ENCODE measurements around the gene GGT5. TPM values are rescaled to one million over a fixed set of nuclear protein-coding genes. Genes with fewer than 3 reads are reported as not detected.
"Not testable (repeated sequence)": the region's sequence is repeated elsewhere in the genome, so short reads cannot be mapped to it uniquely, and the experiment has no call there.

The GGT5 gene
- total RNA-seq, 1 experiment from 2014 or later, result not detected

- not testable (repeated sequence) for DNase-seq (ENCODE audit: low read depth)
Observed at GRCh38 chr22:24263479-24263878, 18.6 kb upstream of the GGT5 start.

GRCh38 chr22:24262185-24262749 lies 17.4 kb upstream of the GGT5 start:
- not testable (repeated sequence) for DNase-seq (ENCODE audit: low read depth)

- DNase-seq (ENCODE audit: low read depth), result peak; percentile 77
Observed at GRCh38 chr22:24259459-24259858, 14.6 kb upstream of the GGT5 start.

DNA sequence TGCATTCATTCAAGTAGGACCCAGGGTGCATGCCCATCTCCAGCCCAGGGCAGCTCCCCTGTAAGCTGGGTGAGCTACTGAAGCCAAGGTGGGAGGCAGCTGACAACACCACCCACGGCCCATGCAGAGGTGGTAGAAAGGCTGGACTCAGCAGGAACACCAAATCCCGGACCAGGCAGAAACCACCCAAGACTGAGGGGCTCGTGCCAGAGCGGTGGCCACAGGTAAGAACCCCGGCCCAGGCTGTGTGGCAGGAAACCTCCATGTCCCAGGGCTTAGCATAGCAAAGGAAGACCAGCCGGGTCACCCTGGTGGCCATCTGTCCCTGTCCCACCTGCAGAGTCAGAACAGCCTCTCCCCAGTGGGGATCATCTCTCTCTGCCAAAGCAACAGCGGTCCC lies 11.9 kb upstream of the GGT5 start:
- not testable (repeated sequence) for DNase-seq (ENCODE audit: low read depth)

GRCh38 chr22:24256136-24256535 lies 11.3 kb upstream of the GGT5 start:
- DNase-seq (ENCODE audit: low read depth), result not testable (repeated sequence)

GRCh38 chr22:24253126-24253525 lies 8.2 kb upstream of the GGT5 start:
- DNase-seq (ENCODE audit: low read depth), result not testable (repeated sequence)

GRCh38 chr22:24251286-24251685 lies 6.4 kb upstream of the GGT5 start:
- not testable (repeated sequence) for DNase-seq (ENCODE audit: low read depth)

GRCh38 chr22:24249413-24249812 lies 4.5 kb upstream of the GGT5 start:
- not testable (repeated sequence) for DNase-seq (ENCODE audit: low read depth)

- not testable (repeated sequence) for DNase-seq (ENCODE audit: low read depth)
Observed at GRCh38 chr22:24248611-24249010, 3.7 kb upstream of the GGT5 start.

DNA sequence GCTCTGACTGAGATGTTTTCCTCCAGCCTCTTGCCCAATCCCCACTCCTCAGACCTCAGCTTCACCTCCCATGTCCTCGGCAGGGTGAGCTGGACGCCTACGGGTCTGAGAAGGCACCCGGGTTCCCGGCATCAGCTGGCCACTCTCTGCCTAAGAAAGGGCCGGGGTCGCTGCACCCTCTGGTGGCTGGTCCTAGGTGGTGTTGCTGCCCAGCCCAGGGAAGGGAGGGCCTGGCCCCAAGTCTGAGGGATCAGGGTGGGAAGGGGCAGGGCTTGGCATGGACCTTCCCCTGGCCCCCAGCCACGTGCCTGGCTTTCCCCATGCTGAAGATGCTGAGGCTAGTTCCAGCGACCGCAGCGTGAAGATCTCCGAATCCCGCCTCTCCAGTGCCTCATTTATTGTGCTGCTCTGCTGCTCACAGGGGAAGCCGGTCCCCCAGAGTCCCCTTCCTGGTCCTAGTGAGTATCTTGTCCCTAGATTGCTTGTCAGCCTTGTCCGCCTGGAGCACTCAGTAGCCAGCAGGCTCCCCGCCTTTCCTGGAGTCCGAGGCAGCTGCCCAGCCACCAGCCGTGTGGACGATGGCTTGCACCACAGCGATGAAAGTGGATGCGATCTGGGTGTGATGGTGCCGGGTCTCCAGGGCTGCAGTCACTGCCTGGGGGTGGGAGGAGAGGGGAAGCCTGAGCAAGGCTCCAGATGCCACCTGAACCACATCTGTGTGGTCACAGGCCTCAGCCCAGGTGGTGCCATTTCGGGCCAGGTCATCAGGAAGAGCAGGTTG lies 2.9 kb upstream of the GGT5 start:
- peak; percentile 83 for DNase-seq (ENCODE audit: low read depth)

- DNase-seq (ENCODE audit: low read depth), result no peak
Observed at GRCh38 chr22:24247011-24247507, 2.2 kb upstream of the GGT5 start.

- DNase-seq (ENCODE audit: low read depth), result not testable (repeated sequence)
Observed at GRCh38 chr22:24245584-24246561, 991 bp upstream of the GGT5 start.

DNA sequence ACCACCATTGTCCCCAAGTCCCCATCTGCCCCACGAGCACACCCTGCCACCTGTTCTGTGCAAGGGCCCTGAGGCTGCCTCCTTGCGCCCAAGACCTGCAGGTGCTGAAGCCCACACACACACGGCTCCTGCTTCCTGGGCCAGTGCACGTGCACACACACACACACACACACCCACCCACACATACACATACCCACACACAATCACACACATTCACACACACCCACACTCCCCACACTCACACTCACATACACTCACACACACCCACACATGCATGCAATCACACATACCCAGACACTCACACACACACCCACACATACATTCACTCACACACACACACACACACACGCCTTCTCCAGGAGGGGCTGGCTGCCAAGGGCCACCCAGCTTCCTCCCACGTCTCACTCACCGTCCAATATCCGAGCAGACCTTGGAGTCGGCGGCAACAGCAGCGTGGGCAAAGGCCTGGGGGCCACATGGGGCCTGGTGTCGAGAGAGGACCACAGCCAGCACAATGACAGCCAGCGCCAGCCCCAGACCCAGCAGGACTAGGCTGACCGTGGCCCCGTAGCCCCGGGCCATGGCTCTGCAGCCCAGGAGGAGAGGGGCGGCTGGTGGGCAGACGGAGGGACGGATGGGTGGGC lies 616 bp downstream of the GGT5 start:
- no peak for DNase-seq (ENCODE audit: low read depth)

- not testable (repeated sequence) for DNase-seq (ENCODE audit: low read depth)
Observed at GRCh38 chr22:24243417-24243816, 1.5 kb downstream of the GGT5 start.

DNA sequence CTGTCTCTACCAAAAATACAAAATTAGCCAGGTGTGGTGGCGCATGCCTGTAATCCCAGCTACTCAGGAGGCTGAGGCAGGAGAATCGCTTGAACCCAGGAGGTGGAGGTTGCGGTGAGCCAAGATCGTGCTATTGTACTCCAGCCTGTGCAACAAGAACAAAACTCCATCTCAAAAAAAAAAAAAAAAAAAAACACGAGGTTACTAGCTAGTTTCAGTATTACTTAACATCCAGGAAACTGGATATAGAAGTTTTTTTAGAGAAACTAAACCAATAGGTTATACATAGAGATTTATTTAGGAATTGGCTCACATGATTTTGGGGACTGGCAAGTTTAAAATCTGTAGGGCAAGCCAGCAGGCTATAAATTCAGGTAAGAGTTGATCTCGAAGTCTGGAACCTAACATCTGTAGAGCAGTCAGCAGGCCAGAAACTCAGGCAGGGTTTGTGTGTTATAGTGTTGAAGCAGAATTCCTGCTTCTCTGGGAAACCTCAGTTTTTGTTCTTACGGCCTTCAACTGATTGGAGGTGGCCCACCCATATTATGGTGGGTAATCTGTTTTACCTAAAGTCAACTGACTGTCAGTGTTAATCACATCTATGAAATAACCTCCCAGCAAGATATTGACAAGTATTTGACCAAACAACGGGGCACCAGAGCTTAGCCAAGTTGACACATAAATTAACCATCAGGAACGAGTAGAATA lies 3.7 kb downstream of the GGT5 start:
- not testable (repeated sequence) for DNase-seq (ENCODE audit: low read depth)

- DNase-seq (ENCODE audit: low read depth), result no peak
Observed at GRCh38 chr22:24240381-24240780, 4.5 kb downstream of the GGT5 start.

GRCh38 chr22:24238101-24238694 lies 6.7 kb downstream of the GGT5 start:
- peak; percentile 38 for DNase-seq (ENCODE audit: low read depth)

DNA sequence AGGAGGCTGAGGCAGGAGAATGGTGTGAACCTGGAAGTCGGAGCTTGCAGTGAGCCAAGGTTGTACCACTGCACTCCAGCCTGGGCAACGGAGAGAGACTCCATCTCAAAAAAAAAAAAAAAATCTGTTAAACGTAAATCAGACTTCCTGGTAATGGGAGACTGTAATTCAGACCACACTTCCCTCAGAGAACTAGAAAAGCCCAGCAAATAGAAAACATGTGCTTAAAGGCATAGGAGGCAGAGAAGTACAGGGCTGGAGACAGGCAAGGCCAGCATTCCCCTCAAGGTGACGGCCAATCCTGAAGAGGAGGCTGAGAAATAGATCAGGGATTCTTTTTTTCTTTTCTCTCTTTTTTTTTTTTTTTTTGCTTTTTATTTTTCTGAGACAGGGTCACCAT lies 8.2 kb downstream of the GGT5 start:
- no peak for DNase-seq (ENCODE audit: low read depth)

GRCh38 chr22:24235315-24235714 lies 9.6 kb downstream of the GGT5 start:
- no peak for DNase-seq (ENCODE audit: low read depth)

- DNase-seq (ENCODE audit: low read depth), result no peak
Observed at GRCh38 chr22:24233816-24234215, 11.1 kb downstream of the GGT5 start.
